Cardiac fibroblast (primary cell): ENCODE measurements around the gene JARID2.

ENCODE experiments used
- DNase-seq, 2 donors: peaks; one replicate each; pipeline versions ENCODE4 v3.0.0 to v3.0.0-alpha.2; 2010; ENCODE audit warnings: low read depth in 2 of 2
- H3K4me3 ChIP-seq, 2 donors: replicated peaks in 1 of 2; 1 replicate in 1 of 2; 2 replicates in 1 of 2; pipeline ENCODE4 v1.5.1; 2011; ENCODE audit warnings: low read depth in 2 of 2, low read length in 2 of 2, mild to moderate bottlenecking in 2 of 2, moderate library complexity in 1 of 2
- CTCF ChIP-seq: IDR thresholded peaks from one replicate; pipeline ENCODE4 v1.5.1; 2011; ENCODE audit warnings: low read depth, mild to moderate bottlenecking, low read length, inconsistent platforms

Gene JARID2

DNA sequence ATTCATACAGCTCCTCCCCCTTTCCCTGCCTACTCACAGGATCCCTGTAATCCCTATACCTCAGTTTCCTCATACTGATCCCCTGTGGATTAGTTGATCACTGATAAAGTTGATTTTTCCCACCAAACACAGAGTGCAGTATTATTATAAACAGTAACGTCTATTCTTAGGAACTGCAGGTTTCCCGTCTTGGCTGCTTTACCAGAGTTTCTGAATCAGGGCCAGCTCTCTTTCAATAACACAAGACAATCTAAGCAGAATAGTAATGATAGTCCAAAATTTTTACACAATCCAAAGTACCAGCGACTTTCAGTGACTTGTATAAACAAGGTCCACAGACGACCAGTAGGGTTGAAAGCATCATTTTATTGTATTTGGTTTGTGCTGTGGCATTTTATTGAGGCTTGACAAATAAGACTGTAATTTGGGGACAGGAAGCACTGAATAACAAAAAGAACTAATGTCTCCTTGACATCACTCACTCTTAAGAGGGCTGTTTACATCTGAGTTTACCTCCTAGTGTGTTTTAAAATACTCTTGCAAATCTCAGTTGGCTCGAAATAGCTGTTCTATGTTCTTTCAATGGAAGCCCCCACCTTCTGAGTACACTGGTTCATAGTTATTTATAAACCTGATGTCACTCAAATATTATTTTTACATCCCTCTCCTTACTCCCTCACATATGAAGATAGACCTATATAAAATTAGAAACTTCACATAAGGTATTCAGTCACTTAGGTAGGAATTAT is 6.1 kb upstream of the JARID2 start:
- no peak overlapping the region for H3K4me3 ChIP-seq
- no peak for TF ChIP-seq CTCF
- DNase-seq = peak in 1 of 2 donors; percentile 47

- no peak overlapping the region for H3K4me3 ChIP-seq
- TF ChIP-seq CTCF = no peak
- no peak for DNase-seq
These were observed 3.4 kb upstream of the JARID2 start for GRCh38 chr6:15242503-15242902.

GRCh38 chr6:15242937-15243614 is 2.8 kb upstream of the JARID2 start:
- DNase-seq = peak in 1 of 2 donors; percentile 23
- no peak for TF ChIP-seq CTCF
- no peak overlapping the region for H3K4me3 ChIP-seq

GRCh38 chr6:15243910-15244619 is 1.8 kb upstream of the JARID2 start:
- no peak for TF ChIP-seq CTCF
- no peak for DNase-seq
- peak overlapping the region; percentile 76 to 84 for H3K4me3 ChIP-seq

DNA sequence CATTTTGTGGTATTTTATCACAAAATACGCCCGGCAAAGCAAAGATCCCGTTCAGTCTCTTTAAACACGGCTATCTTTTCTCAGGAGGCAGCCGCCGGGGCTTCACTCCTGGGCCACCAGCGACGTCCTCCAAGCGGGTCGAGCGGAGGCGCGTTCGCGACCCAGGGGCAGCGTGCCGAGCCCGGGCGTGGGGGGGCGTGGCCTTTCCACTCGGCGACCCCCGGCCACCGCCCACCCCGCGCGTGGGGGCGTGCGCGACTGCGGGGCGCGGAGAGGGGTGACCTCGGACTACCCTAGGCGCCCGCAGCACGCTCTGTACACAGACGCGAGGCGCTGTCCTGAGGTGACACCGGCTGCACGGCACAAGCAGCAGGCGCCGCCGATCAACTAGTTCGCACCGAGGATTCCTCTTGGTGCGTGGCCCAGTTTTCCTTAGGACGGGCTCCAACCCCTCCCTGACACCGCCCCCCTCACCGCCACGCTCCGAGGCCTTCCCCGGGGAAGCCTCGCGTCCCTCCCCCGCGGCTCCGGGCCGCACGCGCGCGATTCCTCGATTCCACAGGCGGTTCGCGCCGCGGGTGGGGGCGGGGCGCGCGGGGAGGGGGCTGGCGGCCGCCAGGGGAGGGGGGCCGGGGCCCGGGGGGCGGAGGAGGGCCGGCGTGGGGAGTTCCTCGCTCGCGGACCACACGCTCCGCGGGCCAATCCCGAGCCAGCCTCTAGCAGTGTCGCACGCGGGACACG is 1.1 kb upstream of the JARID2 start:
- no peak for TF ChIP-seq CTCF
- DNase-seq = peak; percentile 64 to 85
- peak overlapping the region; percentile 76 to 84 for H3K4me3 ChIP-seq

- TF ChIP-seq CTCF = no peak
- peak; percentile 31 to 46 for DNase-seq
- H3K4me3 ChIP-seq = peak overlapping the region; percentile 76 to 84
These were observed 372 bp downstream of the JARID2 start for GRCh38 chr6:15246217-15246665.
